ENCODE data around the gene GAK. TPM values are rescaled to one million over a fixed set of nuclear protein-coding genes. Genes with fewer than 3 reads are reported as not detected.

GAK gene
- total RNA-seq, 1 donor from 2014 or later = 72.1 TPM

- no peak for ATAC-seq
- DNase-seq (ENCODE audit: low spot score) = no peak
Observed at GRCh38 chr4:856225-856901, 75.8 kb downstream of the GAK start.

GRCh38 chr4:855880-856224, 76.3 kb downstream of the GAK start:
- ATAC-seq (no peak), DNase-seq (ENCODE audit: low spot score) (no peak)

GRCh38 chr4:854356-854755, 77.8 kb downstream of the GAK start:
- DNase-seq (ENCODE audit: low spot score) (no peak), ATAC-seq (no peak)

- ATAC-seq (no peak), DNase-seq (ENCODE audit: low spot score) (no peak)
Observed at GRCh38 chr4:853416-853781, 78.7 kb downstream of the GAK start.

- ATAC-seq (no peak), DNase-seq (ENCODE audit: low spot score) (no peak)
Observed at GRCh38 chr4:851701-852430, 80.2 kb downstream of the GAK start.

- ATAC-seq = no peak
- DNase-seq (ENCODE audit: low spot score) = no peak
Observed at GRCh38 chr4:850323-850945, 81.7 kb downstream of the GAK start.

- no peak for DNase-seq (ENCODE audit: low spot score)
- ATAC-seq = no peak
Observed at GRCh38 chr4:849478-850175, 82.5 kb downstream of the GAK start.

GRCh38 chr4:848803-849477, 83.2 kb downstream of the GAK start:
- ATAC-seq = no peak
- DNase-seq (ENCODE audit: low spot score) = no peak

GRCh38 chr4:848307-848691, 83.8 kb downstream of the GAK start:
- ATAC-seq = no peak

GRCh38 chr4:845836-846251, 86.3 kb downstream of the GAK start:
- DNase-seq (ENCODE audit: low spot score) (no peak), ATAC-seq (no peak)

More at GRCh38 chr4:848307-848691, 83.8 kb downstream of the GAK start:
- DNase-seq (ENCODE audit: low spot score) = no peak

GRCh38 chr4:845233-845835, 86.8 kb downstream of the GAK start:
- ATAC-seq (no peak), DNase-seq (ENCODE audit: low spot score) (no peak)

- ATAC-seq = no peak
- DNase-seq (ENCODE audit: low spot score) = no peak
Observed at GRCh38 chr4:844752-845232, 87.3 kb downstream of the GAK start.

GRCh38 chr4:839675-840443, 92.3 kb downstream of the GAK start:
- DNase-seq (ENCODE audit: low spot score) = no peak
- ATAC-seq = no peak

- ATAC-seq (no peak), DNase-seq (ENCODE audit: low spot score) (no peak)
Observed at GRCh38 chr4:837772-838171, 94.3 kb downstream of the GAK start.

GRCh38 chr4:836750-837301, 95.3 kb downstream of the GAK start:
- DNase-seq (ENCODE audit: low spot score) (no peak), ATAC-seq (no peak)

GRCh38 chr4:836003-836511, 96.1 kb downstream of the GAK start:
- no peak for DNase-seq (ENCODE audit: low spot score)
- no peak for ATAC-seq

- no peak for ATAC-seq
- no peak for DNase-seq (ENCODE audit: low spot score)
Observed at GRCh38 chr4:835148-836002, 96.7 kb downstream of the GAK start.

GRCh38 chr4:834368-835147, 97.6 kb downstream of the GAK start:
- DNase-seq (ENCODE audit: low spot score) (no peak), ATAC-seq (no peak)

All from left lobe of liver (tissue), 2 donors.